Lung (tissue), 13 donors: ENCODE measurements around the gene OR2L13. TPM values are rescaled to one million over a fixed set of nuclear protein-coding genes. Genes with fewer than 3 reads are reported as not detected.

Experiments
- ATAC-seq: fragments of 200-7000 bp; cut with Tn5 transposase; one replicate; pipeline ENCODE4 v1.9.1; 2020; ENCODE audit warnings: moderate number of reproducible peaks; ENCODE audit not compliant: insufficient read depth, low FRiP score
- DNase-seq, 3 donors: peaks; one replicate each; pipeline ENCODE4 v3.0.0-alpha.2; 2013 to 2017
- H3K27ac ChIP-seq, 2 donors: one replicate each; pipeline ENCODE4 v1.5.1; 2013; ENCODE audit warnings: mild to moderate bottlenecking in 2 of 2, moderate library complexity in 2 of 2, control low read depth in 1 of 2, inconsistent platforms in 1 of 2, low read depth in 1 of 2, low read length in 1 of 2
- H3K27me3 ChIP-seq, 3 donors: one replicate each; pipeline ENCODE4 v1.5.1; 2013; ENCODE audit warnings: low read length in 2 of 3; ENCODE audit not compliant: control insufficient read depth in 3 of 3, insufficient read depth in 3 of 3
- H3K36me3 ChIP-seq, 4 donors: one replicate each; pipeline ENCODE4 v1.5.1; 2013; ENCODE audit warnings: low read length in 4 of 4, mild to moderate bottlenecking in 1 of 4, moderate library complexity in 1 of 4; ENCODE audit not compliant: control insufficient read depth in 4 of 4, insufficient read depth in 4 of 4
- H3K4me1 ChIP-seq, 5 donors: one replicate each; pipeline ENCODE4 v1.5.1; 2013; ENCODE audit warnings: low read length in 5 of 5, mild to moderate bottlenecking in 2 of 5, moderate library complexity in 1 of 5; ENCODE audit not compliant: control insufficient read depth in 5 of 5, insufficient read depth in 5 of 5
- H3K4me3 ChIP-seq: one replicate; pipeline ENCODE4 v1.5.1; 2013; ENCODE audit warnings: mild to moderate bottlenecking, control low read depth, moderate library complexity
- H3K9ac ChIP-seq, 2 donors: one replicate each; pipeline ENCODE4 v1.5.1; 2013; ENCODE audit warnings: low read length in 2 of 2, control low read depth in 1 of 2; ENCODE audit not compliant: insufficient read depth in 1 of 2
- H3K9me3 ChIP-seq, 4 donors: one replicate each; pipeline ENCODE4 v1.5.1; 2013; ENCODE audit warnings: low read length in 3 of 4, mild to moderate bottlenecking in 1 of 4, moderate library complexity in 1 of 4; ENCODE audit not compliant: control insufficient read depth in 4 of 4, insufficient read depth in 3 of 4
- CTCF ChIP-seq: IDR thresholded peaks from 2 replicates; pipeline ENCODE4 v1.5.1; 2012; ENCODE audit warnings: mild to moderate bottlenecking; ENCODE audit errors: control extremely low read depth, extremely low read depth
- WGBS, 2 donors: extraction: QIAGEN DNeasy Blood & Tissue Kit; methylation state at CpG; one replicate each; pipeline ENCODE4 v1.1.7; 2013; 5-methylcytosine and 5-hydroxymethylcytosine counted together
- polyA plus RNA-seq, 2 donors: library from polyadenylated mRNA; stranded (reverse); fragments of 200-250 nt; gene quantifications; one replicate each; pipeline ENCODE4 v1.2.1, GENCODE V29; 2013
- small RNA-seq: library from RNA; depleted of rRNA; stranded (forward); fragments of <200 nt; gene quantifications from one replicate; pipeline ENCODE3, GENCODE V24; 2014; ENCODE audit warnings: low replicate concordance
- total RNA-seq, 2 donors: library from RNA; depleted of rRNA in 1 of 2; stranded (reverse); fragments of >200 nt in 1 of 2; gene quantifications; one replicate each; pipeline ENCODE4 v1.2.1, GENCODE V29; 2014 to 2021
- donor health status: control.
- donor health status: control.
- donor health status: Bipolar disorder and iron deficiency.
- donor health status: healthy.
- donor health status: DM: yes; HTN: yes; CAD: no.

Gene OR2L13
- total and polyA plus RNA-seq, 4 donors = 0.03 TPM; not detected in 3

DNA sequence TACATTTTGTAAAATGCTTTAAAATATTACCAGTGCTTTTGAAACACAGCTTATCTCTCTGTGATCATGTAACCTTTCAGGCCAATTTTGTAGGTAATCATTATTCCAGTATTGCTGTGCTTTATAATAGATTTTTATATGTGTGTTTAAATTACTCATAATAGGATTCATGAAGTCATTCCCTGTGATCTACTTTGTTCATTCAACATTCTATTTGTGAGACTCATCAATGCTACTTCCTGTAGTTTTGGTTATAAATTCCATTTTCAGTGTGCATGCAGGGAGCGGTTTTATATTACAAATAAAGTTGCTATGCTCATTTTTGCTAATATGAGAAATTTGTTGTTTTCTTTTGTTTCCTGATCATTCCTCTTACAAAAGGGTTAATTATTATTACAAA is 45.9 kb downstream of the OR2L13 start:
- no peak overlapping the region for H3K9ac ChIP-seq
- DNase-seq = no peak
- H3K4me1 ChIP-seq = no peaks in the 10 kb centered on the region
- no peaks in the 10 kb centered on the region for H3K27me3 ChIP-seq
- H3K27ac ChIP-seq = no peak overlapping the region
- no peak overlapping the region for H3K4me3 ChIP-seq
- peaks cover 0 to 5% (median 2%) of the 10 kb centered on the region in 4 donors for H3K9me3 ChIP-seq
- ATAC-seq = no peak
- TF ChIP-seq CTCF = no peak
- 82 to 88% methylated on average over 1 of the region's 1 CpG for WGBS, 2 donors
- no peaks in the 10 kb centered on the region for H3K36me3 ChIP-seq

- no peak for ATAC-seq
- Histone ChIP-seq H3K9me3 (peaks cover 0 to 5% (median under 1%) of the 10 kb centered on the region in 4 donors), H3K27ac (no peak overlapping the region), H3K36me3 (no peaks in the 10 kb centered on the region), H3K9ac (no peak overlapping the region), H3K4me3 (no peak overlapping the region), H3K4me1 (no peaks in the 10 kb centered on the region), H3K27me3 (no peaks in the 10 kb centered on the region)
- WGBS, 2 donors = 40 to 72% methylated on average over 1 of the region's 1 CpG
- no peak for TF ChIP-seq CTCF
- no peak for DNase-seq
Measured at GRCh38 chr1:248143311-248143710, 48.3 kb downstream of the OR2L13 start.

- Histone ChIP-seq H3K27ac (no peak within 1 kb of the TSS), H3K36me3 (no peaks in the 10 kb centered on the region), H3K9me3 (peaks cover 0 to 5% (median 0%) of the 10 kb centered on the region in 4 donors), H3K4me1 (no peaks in the 10 kb centered on the region), H3K9ac (no peak within 1 kb of the TSS), H3K27me3 (no peaks in the 10 kb centered on the region), H3K4me3 (no peak within 1 kb of the TSS)
- no peak for TF ChIP-seq CTCF
- ATAC-seq (no peak), DNase-seq (no peak)
- 90 to 92% methylated on average over 3 of the region's 3 CpGs for whole genome bisulfite sequencing, 2 donors
Measured at GRCh38 chr1:248144513-248145198, 49.7 kb downstream of the OR2L13 start, which contains the start of gene OR2M5. OR2M5 (plus strand) TSS chr1:248145148; CDS start chr1:248145148, 0 bp downstream.

Small RNAs within 50 kb of the gene (small RNA-seq; reads per million reads assigned to genes)
- gene RF00019 = not detected

Other genes with a start within 250 kb of the OR2L13 start
- gene TRIM58, start 238.0 kb upstream of the OR2L13 start, total RNA-seq = 1 to 10 TPM; 2.2 to 9.4 TPM
- gene TRIM58, start 238.0 kb upstream of the OR2L13 start, polyA plus RNA-seq = under 1 TPM; 0.71 to 0.92 TPM
- gene OR2W3, start 199.6 kb upstream of the OR2L13 start, total RNA-seq = 1 to 10 TPM; 1.1 to 2.0 TPM
- under 1 TPM; 0.31 to 0.35 TPM for gene OR2W3, start 199.6 kb upstream of the OR2L13 start, polyA plus RNA-seq
- gene OR2T8, start 174.9 kb upstream of the OR2L13 start, total RNA-seq = under 1 TPM in 1 of 2 donors, not detected in 1; 0.21 TPM
- gene OR2T8, start 174.9 kb upstream of the OR2L13 start, polyA plus RNA-seq = under 1 TPM in 1 of 2 donors, not detected in 1; 0.16 TPM
- gene OR2AJ1, start 170.3 kb upstream of the OR2L13 start, total RNA-seq = not detected
- not detected for gene OR2AJ1, start 170.3 kb upstream of the OR2L13 start, polyA plus RNA-seq
- gene OR2L8, start 146.3 kb upstream of the OR2L13 start, total RNA-seq = not detected
- gene OR2L8, start 146.3 kb upstream of the OR2L13 start, polyA plus RNA-seq = not detected
- gene OR2AK2, start 130.0 kb upstream of the OR2L13 start, total RNA-seq = not detected
- gene OR2AK2, start 130.0 kb upstream of the OR2L13 start, polyA plus RNA-seq = not detected
- not detected for gene OR2L5, start 81.5 kb upstream of the OR2L13 start, total RNA-seq
- not detected for gene OR2L5, start 81.5 kb upstream of the OR2L13 start, polyA plus RNA-seq
- gene OR2L2, start 65.1 kb upstream of the OR2L13 start, total RNA-seq = under 1 TPM in 1 of 2 donors, not detected in 1; 0.09 TPM
- gene OR2L2, start 65.1 kb upstream of the OR2L13 start, polyA plus RNA-seq = not detected
- gene OR2L3, start 48.3 kb upstream of the OR2L13 start, total RNA-seq = not detected
- not detected for gene OR2L3, start 48.3 kb upstream of the OR2L13 start, polyA plus RNA-seq
- not detected for gene OR2M5, start 50.0 kb downstream of the OR2L13 start, total RNA-seq
- gene OR2M5, start 50.0 kb downstream of the OR2L13 start, polyA plus RNA-seq = not detected
- not detected for gene OR2M2, start 79.6 kb downstream of the OR2L13 start, total RNA-seq
- gene OR2M2, start 79.6 kb downstream of the OR2L13 start, polyA plus RNA-seq = not detected
- not detected for gene OR2M3, start 102.1 kb downstream of the OR2L13 start, total RNA-seq
- gene OR2M3, start 102.1 kb downstream of the OR2L13 start, polyA plus RNA-seq = not detected
- gene OR2M4, start 136.2 kb downstream of the OR2L13 start, total RNA-seq = not detected
- gene OR2M4, start 136.2 kb downstream of the OR2L13 start, polyA plus RNA-seq = not detected
- gene OR2T33, start 182.8 kb downstream of the OR2L13 start, total RNA-seq = not detected
- not detected for gene OR2T33, start 182.8 kb downstream of the OR2L13 start, polyA plus RNA-seq
- not detected for gene OR2T12, start 208.2 kb downstream of the OR2L13 start, total RNA-seq
- gene OR2T12, start 208.2 kb downstream of the OR2L13 start, polyA plus RNA-seq = not detected
- gene OR2M7, start 229.4 kb downstream of the OR2L13 start, total RNA-seq = not detected
- not detected for gene OR2M7, start 229.4 kb downstream of the OR2L13 start, polyA plus RNA-seq